HG03108 (cell line): ENCODE data around the gene PREP.
"Not testable (repeated sequence)": the region's sequence is repeated elsewhere in the genome, so short reads cannot be mapped to it uniquely, and the experiment has no call there.

Experiments
- ATAC-seq: cut with Tn5 transposase; IDR thresholded peaks from one replicate; pipeline ENCODE4 v1.9.1; 2021; ENCODE audit warnings: moderate library complexity; ENCODE audit not compliant: unreplicated experiment

The PREP gene

DNA sequence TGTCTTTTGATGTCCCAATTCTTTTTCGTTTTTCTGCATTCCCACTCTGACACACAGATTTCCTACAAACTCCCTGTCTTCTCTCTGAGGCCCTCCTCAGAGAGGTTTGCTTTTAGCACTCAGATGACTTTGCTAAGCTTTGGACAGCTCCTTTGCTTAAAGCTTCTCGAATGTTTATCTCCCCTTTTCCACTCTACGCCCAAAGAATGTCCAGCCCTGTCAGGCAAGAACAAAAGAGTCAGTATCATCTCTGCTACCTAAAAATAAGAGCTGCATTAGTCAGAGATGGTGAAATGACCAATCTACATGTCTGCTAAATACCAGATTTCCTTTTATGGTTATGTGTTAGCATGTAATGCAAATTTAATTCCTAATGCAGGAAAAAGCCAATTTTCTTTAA, 56.8 kb downstream of the PREP start:
- ATAC-seq: no peak

DNA sequence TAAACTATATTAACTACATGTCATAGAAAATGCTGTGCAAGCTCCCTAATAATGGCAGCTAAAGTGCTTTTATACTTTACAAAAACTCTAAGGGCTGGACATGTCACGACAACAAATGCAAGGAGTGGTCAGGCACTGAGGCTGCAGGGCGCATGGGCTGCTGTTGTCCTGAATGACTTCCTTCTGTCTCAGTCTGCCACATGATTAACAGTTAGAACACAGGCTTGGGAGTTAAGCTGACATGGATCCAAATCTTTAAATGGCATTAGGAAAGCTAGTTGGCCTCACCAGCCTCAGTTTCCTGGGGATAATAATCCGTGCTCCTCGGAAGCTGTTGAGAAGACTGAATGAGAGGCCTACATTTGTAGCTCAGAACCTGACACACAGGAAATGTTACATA, 57.4 kb downstream of the PREP start:
- ATAC-seq: no peak

DNA sequence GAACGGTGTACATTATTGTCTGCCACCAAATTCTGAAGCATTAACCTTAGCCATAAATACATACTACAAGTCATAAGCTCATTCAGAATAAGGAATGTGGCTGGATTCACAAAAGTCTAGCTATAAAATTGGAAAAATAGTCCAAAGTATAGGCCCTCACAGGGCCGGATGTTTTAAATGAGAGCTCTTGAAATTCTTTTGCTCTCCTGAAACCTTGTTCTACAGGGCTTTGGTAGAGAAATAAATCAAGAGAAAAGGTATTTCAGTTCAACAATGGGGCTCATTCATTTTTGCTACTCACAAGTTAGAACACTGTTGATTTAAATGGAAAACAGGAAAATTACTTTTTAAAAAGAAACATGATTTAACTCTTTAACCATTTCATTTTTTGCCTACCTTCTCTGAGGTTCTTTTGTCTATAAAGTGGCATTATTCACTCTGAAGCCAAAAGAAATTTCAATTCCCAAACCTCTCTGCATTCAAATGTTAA, 58.0 kb downstream of the PREP start:
- no peak for ATAC-seq

DNA sequence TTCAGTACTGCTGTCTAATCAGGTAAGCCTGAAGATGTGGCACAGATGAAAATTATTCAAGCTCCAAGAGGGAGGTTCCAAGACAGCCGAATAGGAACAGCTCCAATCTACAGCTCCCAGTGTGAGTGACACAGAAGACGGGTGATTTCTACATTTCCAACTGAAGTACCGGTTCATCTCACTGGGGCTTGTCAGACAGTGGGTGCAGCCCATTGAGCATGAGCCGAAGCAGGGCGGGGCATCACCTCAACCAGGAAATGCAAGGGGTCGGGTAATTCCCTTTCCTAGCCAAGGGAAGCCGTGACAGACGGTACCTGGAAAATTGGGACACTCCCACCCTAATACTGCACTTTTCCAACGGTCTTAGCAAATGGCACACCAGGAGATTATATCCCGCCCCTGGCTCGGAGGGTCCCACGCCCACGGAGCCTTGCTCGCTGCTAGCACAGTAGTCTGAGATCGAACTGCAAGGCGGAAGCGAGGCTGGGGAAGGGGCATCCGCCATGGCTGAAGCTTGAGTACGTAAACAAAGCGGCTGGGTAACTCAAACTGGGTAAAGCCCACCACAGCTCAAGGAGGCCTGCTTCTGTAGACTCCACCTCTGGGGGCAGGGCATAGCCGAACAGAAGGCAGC, 64.4 kb downstream of the PREP start:
- not testable (repeated sequence) for ATAC-seq

DNA sequence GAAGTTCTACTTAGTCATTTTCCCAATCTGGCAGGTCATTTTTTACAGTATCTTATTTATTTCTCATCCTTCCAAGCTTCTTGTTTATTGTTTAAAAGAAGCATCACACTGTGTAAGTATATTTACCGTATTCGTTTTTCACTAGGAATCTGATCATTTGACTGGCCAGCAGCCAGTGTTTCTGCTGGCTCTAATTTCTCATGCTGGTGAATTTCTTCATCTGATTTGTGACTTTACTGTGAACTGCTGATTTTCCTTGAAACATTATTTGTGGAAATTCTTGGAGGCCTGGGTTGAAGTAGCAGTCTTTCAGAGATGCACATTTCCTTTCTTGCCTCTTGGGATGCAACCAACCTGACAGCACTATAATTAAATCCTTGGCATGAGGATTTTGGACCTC, 65.9 kb downstream of the PREP start:
- no peak for ATAC-seq

DNA sequence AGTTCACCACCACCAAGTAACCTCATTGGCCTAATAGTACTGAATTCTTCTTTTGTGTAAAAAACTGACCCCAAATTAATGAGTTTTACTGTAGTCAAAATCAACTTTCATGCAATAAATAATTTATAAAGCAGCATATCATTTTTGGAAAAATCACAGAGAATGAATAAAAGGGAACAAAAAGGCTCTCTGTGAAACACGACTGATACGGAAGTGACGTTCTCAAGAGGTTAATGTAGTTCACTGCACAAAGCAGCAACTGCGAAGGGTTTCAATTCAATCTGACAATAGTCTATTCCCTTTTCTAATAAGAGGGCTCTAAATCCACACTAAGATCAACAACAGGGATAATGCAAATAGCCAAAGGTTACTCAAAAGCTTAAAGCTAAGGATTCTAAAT, 70.3 kb downstream of the PREP start:
- ATAC-seq: no peak

DNA sequence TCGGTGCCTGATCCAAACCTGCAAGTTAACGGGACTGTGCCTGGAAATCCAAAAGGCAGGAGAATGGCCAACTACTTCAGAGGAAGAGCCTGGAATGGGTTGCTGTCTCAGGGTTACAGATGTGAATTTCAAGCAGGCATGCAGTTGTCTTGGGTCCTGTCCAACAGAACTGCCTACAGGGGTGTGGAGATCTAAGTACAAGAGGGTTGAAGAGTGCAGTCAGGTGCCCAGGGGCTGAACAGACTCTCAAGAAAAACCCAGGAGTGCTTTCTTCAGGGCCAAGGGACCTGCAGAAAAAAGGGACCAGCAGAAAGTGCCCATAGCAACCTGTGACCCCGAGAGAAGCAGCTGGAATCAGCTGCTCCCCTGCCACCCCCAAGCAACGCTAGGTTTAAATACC, 71.0 kb downstream of the PREP start:
- no peak for ATAC-seq

DNA sequence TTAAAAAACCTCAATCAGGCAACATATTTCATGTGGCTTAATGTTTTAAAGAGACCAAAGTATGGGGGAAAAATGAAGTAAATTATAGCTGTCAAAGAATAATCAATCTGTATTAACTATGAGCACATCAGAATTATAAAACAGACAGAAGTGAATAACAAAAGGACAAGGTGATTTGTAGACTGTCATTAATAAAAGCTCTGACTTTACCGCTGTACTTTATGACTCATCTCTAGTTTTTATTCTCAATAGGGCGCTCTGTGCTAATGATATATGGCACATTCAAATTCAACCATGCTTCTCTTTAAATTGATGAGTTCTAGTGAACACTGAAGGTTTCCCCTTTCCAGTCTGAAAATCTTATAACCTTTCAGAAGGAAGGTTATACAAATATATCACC, 72.0 kb downstream of the PREP start:
- ATAC-seq: no peak

DNA sequence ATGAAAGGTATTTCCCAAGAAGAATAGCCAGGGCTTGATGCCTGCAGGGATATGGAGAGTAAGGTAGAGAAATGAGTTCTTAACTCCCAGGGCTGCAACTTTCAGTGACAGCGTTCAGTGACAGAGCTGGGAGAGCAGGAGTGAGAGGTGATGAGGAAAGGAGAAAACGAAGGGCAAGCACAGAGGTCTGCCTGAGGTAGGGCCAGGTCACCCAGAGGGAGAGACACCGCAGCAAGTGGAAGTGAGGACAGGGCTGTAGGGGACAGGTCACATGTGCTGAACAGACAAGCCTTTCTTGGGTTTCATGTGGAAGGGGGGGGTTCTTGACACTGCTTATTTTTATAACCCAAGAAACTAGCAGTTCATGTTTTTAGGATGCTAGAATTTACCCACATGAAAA, 72.5 kb downstream of the PREP start:
- no peak for ATAC-seq

DNA sequence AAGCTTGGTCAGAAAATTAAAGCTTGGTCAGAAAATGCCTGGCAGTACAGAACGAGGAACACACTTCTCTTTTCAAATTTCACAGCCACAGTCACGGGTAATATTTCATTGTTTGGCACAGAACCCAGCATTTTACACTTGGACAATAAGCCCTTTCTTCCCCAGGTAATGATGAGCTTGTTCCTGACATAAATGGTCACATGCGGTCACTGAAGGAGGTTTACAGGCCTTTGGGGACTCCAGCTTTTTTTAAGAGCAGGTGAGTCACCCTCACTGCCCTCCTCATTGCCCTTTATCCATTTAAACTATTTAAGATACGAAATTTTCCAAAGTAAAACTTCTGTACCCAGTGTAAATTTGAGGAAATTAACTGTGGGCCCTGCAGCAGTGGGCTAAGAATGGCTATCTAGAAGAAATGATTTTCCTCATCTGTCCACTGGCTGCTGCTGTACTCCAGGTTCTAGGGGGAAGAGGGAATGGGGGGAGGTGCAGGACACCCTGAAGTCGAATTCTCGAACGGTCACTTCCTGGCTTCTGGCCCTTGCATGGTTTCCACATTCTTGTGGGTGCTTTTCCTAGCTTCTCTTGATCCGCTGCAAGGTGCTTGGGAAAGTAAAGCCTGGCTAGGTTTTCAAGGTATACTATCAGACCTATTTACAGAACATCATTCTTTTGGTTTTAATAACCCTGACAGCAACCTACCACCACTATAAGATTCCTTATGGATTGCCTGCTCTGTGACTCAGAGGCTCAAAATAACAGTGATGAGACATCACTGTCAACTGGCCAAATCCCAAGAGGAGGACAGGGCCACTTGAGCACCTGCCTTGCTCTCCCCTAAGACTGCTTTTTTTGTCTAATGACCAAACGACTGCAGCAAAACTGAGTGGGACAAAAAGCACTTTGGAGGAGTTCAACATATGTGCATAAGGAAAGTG, 75.8 kb downstream of the PREP start:
- no peak for ATAC-seq

DNA sequence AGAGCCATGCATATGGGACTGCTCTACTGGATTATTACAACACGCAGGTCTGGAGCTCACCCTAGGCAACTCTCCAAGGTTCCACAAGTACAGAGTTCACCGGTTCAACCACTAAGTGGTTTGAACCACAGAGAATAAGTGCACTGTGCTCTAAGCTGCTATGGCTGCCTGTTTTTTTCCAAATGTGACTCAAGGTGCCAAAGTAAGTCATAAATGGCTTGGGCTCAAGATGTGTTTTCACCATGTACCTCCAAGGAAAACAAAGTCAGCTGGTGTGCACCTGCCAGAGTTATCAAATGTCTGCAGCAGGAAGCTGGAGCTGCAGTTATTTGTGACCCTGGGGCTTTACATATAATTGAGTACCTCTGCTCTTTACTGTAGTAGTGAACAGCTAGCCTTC, 76.7 kb downstream of the PREP start:
- ATAC-seq: no peak

DNA sequence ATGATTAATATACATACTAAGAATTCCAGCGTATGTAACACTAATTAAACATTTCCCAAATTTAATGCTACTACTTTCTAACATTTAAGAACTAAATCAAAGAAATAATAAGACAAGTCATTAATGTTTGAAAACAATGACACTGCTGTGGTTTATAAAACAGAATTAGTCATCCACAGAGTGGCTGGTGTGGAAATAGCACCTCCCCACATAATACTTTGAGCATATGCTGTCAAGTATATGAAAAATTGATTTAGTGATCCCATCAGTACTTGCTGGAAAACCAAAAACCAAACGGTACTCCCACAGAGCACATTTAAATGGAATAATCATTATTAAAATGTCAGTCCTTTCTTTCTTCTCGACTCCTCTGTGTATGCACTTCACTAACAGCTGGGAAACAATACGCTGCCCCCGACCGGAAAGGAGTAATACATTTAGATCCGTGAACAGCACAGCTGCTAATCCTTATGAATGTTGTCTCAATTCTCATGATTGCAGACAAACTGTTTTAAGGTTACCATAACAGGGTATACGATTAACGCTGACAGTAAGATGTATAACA, 78.4 kb downstream of the PREP start:
- ATAC-seq: no peak

DNA sequence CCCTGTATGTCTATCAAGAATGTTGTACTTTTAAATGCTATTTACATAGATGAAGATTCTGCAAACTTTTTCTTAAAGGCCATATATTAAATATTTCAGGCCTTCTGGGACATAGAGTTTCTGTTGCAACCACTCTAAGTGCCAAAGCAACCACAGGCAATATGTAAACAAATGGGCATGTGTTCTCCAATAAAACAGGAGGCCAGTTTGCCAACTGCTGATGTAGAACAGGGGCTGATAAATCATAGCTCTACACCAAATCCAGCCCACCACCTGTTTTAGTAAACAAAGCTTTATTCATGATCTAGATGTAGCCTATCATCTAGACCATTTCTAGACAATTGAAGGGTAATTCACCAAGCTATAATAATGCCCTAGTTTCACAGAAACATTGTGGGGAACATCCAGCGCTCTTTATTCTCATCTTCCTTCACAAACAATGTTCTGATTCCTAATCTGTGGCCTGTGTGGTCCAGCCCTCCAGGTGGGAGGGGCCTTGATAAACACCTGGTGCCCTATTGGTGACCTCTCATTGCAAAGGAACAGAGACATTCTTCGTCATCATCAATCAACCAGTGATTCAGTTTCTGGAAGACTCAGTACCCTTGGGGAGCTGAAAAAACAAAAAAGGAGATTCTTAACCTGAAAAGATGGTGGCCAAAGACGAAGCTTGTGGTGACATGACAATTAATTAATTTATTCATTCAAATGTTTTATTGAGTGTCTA, 80.2 kb downstream of the PREP start:
- ATAC-seq: no peak

DNA sequence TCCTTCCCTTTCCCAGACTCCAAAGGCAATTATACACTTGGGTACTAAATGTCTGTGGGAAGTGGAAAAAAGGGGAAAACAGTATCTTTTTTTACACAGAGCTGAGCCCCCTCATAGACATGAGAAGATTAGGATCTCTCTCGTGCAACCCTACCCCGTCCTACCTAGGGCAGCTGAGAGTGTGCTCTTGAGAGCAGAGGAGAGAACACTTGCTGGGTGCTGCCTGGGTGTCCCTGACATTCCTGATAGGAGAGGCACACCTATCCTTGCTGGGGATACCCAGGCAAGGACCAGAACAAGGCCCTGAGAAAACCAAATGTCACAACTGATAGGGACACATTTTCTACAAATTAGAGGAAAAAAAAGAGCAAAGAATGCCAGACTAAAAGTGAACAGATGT, 81.2 kb downstream of the PREP start:
- ATAC-seq: no peak

DNA sequence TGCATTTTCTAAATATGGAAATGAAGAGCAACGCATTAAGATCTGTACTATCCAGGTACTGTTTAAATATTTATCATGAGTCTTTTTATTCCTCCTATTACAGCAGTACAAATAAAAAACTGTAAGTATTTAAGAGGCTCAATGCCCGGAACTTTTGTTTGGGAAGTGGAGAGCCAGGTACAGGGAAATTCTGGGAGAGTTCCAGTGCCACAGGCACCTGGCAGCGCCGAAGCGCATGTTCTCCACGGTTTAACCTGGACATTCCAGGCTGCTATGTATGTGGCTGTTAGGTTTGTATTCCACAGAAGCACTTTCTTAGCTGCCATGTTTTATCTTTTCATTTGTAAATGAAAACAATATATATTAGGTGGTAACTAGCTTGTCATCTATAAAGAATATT, 81.7 kb downstream of the PREP start:
- ATAC-seq: no peak

DNA sequence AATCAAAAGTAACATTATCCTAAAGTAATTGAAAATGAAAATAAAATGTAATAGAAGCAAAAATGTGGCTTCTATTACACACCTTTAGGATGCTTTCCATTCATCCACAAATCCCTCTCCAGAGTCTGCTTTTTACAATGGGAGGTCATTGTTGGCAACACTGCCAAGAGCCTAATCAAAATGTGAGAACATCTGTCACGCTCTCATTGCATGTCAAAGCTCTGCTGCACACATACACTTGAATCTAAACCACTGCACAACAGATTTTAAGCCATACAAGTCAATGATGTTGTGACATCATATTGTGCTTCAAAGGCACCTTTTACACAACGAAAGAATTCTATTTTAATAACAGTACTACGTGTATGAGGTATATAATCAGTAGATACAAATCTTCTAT, 82.1 kb downstream of the PREP start:
- ATAC-seq: no peak

DNA sequence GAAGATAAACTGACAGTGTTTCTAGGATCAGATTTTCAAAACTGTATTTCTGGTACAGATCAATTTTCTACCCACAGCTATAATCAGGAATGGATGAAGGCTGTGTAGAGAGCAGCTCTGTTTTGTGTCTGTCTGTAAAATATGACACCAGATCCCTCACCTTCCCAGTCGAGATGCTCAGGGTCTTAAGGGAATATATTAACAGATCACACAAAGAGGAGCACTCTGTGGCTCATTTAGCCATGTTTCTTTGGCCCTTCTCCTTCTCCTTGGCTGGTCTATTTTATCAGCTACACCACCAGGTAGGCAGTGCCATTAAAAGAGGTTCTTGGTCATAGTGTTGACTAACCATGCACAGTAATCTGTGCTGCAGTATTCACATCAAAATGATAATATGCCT, 82.6 kb downstream of the PREP start:
- ATAC-seq: no peak

DNA sequence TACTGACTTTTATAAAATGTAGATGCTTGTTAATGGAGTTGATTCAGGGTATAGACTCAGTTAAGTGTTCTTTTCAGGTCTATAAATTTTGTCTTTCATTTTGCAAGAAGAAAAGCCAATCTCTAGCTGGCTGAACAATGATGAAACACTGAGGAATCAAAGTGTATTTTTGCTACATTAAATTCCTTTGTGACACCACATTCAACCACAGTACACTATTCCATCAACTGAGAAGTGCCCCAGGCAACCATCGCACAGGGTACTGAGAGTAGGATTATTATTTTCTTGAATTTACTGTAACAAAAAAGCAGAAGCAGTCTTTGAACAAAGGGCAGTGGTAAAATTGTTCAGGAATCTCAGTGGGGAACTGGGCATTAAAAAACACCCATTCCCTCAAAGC, 83.6 kb downstream of the PREP start:
- ATAC-seq: no peak

DNA sequence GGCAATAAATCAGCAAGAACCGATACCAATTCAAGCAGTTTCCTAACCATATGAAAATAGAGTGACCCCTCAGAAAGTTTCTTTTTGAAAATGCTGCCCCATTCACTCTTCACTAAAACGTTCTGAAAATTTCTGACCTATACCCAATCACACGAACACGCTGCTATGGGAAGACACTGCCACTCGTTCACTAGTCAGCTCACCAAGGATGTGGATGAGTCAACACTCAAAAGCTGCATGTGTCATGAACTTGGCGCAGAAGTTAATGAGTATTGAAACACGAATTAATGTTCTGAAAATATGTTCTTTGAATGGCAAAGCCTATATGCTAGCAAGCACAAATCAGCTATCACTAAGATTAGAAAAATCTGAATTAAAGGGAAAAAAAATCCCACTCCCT, 84.2 kb downstream of the PREP start:
- no peak for ATAC-seq

DNA sequence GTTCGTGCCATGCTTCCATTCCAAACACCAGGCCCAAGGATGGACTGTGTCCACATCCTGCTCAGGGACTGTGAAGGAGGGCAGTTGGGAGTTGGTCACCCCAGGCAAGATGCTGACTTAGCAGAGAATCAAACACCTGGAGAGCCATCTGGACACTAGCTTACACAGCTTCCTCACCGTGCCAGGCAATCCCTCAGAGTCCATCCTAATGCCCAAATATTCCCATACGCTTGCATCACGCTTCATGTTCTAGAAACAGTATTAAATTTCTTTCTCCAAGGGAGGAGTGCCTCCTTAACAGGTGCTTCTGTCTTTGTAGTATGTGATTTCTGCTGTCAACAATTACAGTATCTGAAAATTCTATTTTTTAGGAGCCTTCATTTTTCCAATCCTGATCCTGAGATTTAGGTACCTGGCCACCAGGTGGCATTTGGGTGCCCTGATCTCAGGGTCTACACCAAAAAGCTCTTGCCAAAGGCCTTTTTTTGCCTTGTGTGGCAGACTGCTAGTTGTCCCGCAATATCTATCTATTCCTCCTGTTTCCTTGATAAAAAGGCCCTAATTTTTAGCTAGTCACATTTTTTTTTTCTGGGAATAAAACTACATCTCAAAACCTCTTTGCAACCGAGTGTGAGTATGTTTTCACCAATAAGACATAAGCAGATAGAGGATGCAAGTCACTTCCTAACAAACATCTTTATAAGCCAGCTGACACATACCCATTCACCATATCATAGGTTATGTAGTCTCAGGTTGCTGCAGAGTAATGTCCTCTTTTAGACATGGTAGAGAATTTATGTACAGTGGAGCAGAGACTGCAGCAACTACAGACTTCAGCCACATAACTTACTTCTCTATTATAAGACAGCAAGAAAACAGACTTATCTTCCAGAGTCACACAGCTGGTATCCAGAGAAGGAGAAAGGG, 85.0 kb downstream of the PREP start:
- ATAC-seq: no peak
